Natural killer cell (primary cell): ENCODE measurements around the gene C8G. TPM values are rescaled to one million over a fixed set of nuclear protein-coding genes. Genes with fewer than 3 reads are reported as not detected.

Experiments used
- ATAC-seq, 3 donors: fragments of 150-1000 bp in 2 of 3; fragments of 200-7000 bp in 1 of 3; cut with Tn5 transposase; 1 replicate in 1 of 3; 2 replicates in 2 of 3; pipeline ENCODE4 v1.10.0; 2021; ENCODE audit warnings: mild to moderate bottlenecking in 2 of 3, moderate library complexity in 2 of 3
- DNase-seq, 2 donors: peaks; one replicate each; pipeline versions ENCODE4 v3.0.0 to v3.0.0-alpha.2; 2013 to 2021; ENCODE audit warnings: mixed read lengths in 1 of 2
- H3K27ac ChIP-seq: one replicate; pipeline ENCODE4 v1.5.1; 2013; ENCODE audit warnings: mild to moderate bottlenecking, low read length
- H3K27me3 ChIP-seq: one replicate; pipeline ENCODE4 v1.6.1; 2013; ENCODE audit warnings: low read length; ENCODE audit not compliant: control insufficient read depth, insufficient read depth
- H3K36me3 ChIP-seq: one replicate; pipeline ENCODE4 v1.6.1; 2013; ENCODE audit warnings: low read length; ENCODE audit not compliant: control insufficient read depth, insufficient read depth
- H3K4me1 ChIP-seq: one replicate; pipeline ENCODE4 v1.6.1; 2013; ENCODE audit warnings: low read length; ENCODE audit not compliant: control insufficient read depth, insufficient read depth
- H3K4me3 ChIP-seq: one replicate; pipeline ENCODE4 v1.5.1; 2013; ENCODE audit warnings: low read length
- H3K9me3 ChIP-seq: one replicate; pipeline ENCODE4 v1.6.1; 2013; ENCODE audit warnings: low read length; ENCODE audit not compliant: control insufficient read depth, insufficient read depth
- H3K27ac Mint-ChIP-seq, 2 donors: one replicate each; pipeline ENCODE4 v1.8.0; 2022; ENCODE audit warnings: mild to moderate bottlenecking in 2 of 2, mixed read lengths in 2 of 2, moderate library complexity in 1 of 2
- H3K27me3 Mint-ChIP-seq, 2 donors: one replicate each; pipeline ENCODE4 v1.8.0; 2022; ENCODE audit warnings: low read depth in 2 of 2, mixed read lengths in 2 of 2
- H3K36me3 Mint-ChIP-seq: one replicate; pipeline ENCODE4 v1.8.0; 2022; ENCODE audit warnings: mixed read lengths
- H3K4me1 Mint-ChIP-seq, 2 donors: one replicate each; pipeline ENCODE4 v1.8.0; 2022; ENCODE audit warnings: mixed read lengths in 2 of 2
- H3K4me3 Mint-ChIP-seq: one replicate; pipeline ENCODE4 v1.8.0; 2022; ENCODE audit warnings: mild to moderate bottlenecking, moderate library complexity, mixed read lengths
- H3K9me3 Mint-ChIP-seq, 2 donors: one replicate each; pipeline ENCODE4 v1.8.0; 2022; ENCODE audit warnings: mixed read lengths in 2 of 2
- WGBS: methylation state at CpG from one replicate; pipeline ENCODE4 v1.1.7; 2013; ENCODE audit warnings: missing lambda C conversion rate; ENCODE audit not compliant: insufficient coverage; 5-methylcytosine and 5-hydroxymethylcytosine counted together
- intact Hi-C: fragments of 100-400 bp; cut with micrococcal nuclease; formaldehyde crosslinking; loops from one replicate; pipeline ENCODE4 v1.14.2; 2022
- total RNA-seq, 4 donors: library from RNA; stranded (reverse); fragments of 120-200 nt in 1 of 4; gene quantifications; one replicate each; pipeline versions ENCODE4 v1.2.3 to v1.2.4, GENCODE V29; 2013 to 2022
- TF ChIP-seq, protein P1 (sequence below): fragments of 200-600 bp; IDR thresholded peaks from one replicate; pipeline ENCODE4 v1.8.0; 2022; ENCODE audit warnings: antibody characterized with exemption

The C8G gene
- total RNA-seq, 3 donors from 2014 or later (not counting 1 experiment from before 2014, with no cell fraction given), result 3.9 to 8.5 (median 7.3) TPM

DNA sequence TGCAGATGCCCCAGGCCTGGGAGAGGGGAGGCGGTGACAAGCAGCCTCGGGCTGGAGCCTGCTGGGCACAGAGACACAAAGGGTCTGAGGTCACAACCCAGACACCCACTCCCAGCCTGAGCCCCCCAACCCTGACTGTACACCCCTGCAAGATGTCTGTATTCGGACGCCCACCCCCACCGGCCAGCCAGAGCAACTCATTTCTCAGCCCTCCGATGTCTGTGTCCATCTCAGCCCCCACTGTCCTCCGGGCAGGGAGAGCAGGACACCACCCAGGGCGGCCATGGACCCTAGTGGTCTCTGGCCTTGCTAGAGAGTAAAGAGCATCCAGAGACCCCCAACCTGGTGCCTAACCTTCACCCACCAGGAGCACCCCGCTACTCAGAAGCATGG, 10.9 kb downstream of the C8G start:
- no peaks in the 10 kb centered on the region for H3K36me3 ChIP-seq
- no peak overlapping the region for H3K4me3 Mint-ChIP-seq
- H3K36me3 Mint-ChIP-seq, result no peaks in the 10 kb centered on the region
- peaks cover 4 to 57% of the 10 kb centered on the region in 2 donors for H3K4me1 Mint-ChIP-seq
- no peak overlapping the region for H3K27ac ChIP-seq
- peaks cover 4 to 5% of the 10 kb centered on the region in 2 donors for H3K9me3 Mint-ChIP-seq
- H3K4me3 ChIP-seq, result no peak overlapping the region
- no peak for DNase-seq
- H3K27me3 ChIP-seq, result no peaks in the 10 kb centered on the region
- H3K27me3 Mint-ChIP-seq, result no peaks in the 10 kb centered on the region
- intact Hi-C loops, result no loop called here
- WGBS, result 91% methylated on average over 9 of the region's 9 CpGs
- H3K27ac Mint-ChIP-seq, result no peak overlapping the region
- peaks cover 47% of the 10 kb centered on the region for H3K4me1 ChIP-seq
- TF ChIP-seq, protein P1, sequence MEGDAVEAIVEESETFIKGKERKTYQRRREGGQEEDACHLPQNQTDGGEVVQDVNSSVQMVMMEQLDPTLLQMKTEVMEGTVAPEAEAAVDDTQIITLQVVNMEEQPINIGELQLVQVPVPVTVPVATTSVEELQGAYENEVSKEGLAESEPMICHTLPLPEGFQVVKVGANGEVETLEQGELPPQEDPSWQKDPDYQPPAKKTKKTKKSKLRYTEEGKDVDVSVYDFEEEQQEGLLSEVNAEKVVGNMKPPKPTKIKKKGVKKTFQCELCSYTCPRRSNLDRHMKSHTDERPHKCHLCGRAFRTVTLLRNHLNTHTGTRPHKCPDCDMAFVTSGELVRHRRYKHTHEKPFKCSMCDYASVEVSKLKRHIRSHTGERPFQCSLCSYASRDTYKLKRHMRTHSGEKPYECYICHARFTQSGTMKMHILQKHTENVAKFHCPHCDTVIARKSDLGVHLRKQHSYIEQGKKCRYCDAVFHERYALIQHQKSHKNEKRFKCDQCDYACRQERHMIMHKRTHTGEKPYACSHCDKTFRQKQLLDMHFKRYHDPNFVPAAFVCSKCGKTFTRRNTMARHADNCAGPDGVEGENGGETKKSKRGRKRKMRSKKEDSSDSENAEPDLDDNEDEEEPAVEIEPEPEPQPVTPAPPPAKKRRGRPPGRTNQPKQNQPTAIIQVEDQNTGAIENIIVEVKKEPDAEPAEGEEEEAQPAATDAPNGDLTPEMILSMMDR, result no peak
- no peak for ATAC-seq
- H3K9me3 ChIP-seq, result no peaks in the 10 kb centered on the region

DNA sequence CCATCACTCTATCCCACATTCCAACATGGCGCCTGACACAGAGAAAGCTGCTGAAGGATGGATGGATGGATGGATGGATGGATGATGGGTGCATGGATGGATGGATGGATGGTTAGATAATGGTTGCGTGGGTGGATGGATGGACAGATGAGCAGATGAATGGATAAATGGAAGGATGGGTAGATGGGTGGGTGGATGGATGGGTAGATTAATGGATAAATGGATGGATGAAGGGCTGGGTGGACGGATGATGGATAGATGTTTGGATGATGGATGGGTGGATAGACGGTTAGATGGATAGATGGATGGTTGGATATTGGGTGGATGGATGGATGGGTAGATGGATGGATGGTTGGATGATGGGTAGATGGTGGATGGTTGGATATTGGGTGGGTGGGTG, 11.6 kb downstream of the C8G start:
- Mint-ChIP-seq H3K9me3 (peaks cover 4 to 5% of the 10 kb centered on the region in 2 donors), H3K4me1 (peaks cover 7 to 61% of the 10 kb centered on the region in 2 donors), H3K4me3 (no peak overlapping the region), H3K36me3 (no peaks in the 10 kb centered on the region), H3K27me3 (no peaks in the 10 kb centered on the region), H3K27ac (peak overlapping the region in 1 of 2 donors; percentile 72)
- no peaks in the 10 kb centered on the region for H3K27me3 ChIP-seq
- intact Hi-C loops, result no loop called here
- ATAC-seq (no peak), DNase-seq (no peak)
- H3K36me3 ChIP-seq, result no peaks in the 10 kb centered on the region
- H3K27ac ChIP-seq, result no peak overlapping the region
- H3K4me1 ChIP-seq, result peaks cover 47% of the 10 kb centered on the region
- no peak overlapping the region for H3K4me3 ChIP-seq
- WGBS, result 98% methylated on average over 4 of the region's 4 CpGs
- TF ChIP-seq, protein P1, result no peak
- H3K9me3 ChIP-seq, result no peaks in the 10 kb centered on the region

DNA sequence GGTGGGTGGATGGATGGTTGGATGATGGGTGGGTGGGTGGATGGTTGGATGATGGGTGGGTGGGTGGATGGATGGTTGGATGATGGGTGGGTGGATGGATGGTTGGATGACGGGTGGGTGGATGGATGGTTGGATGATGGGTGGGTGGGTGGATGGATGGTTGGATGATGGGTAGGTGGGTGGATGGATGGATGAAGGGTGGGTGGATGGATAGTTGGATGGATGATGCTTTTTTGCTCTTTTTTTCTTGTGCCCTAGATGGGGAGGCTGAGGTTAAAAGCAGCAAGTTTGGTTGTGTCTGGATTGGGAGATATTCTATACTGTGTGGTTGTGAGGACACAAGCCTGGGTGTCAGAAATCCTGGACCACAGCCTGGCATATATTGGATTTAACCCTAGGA, 12.4 kb downstream of the C8G start:
- Mint-ChIP-seq H3K9me3 (peaks cover 4 to 5% of the 10 kb centered on the region in 2 donors), H3K4me3 (peak overlapping the region; percentile 40), H3K4me1 (peaks cover 13 to 69% of the 10 kb centered on the region in 2 donors), H3K36me3 (no peaks in the 10 kb centered on the region), H3K27me3 (no peaks in the 10 kb centered on the region), H3K27ac (peak overlapping the region in 1 of 2 donors; percentile 85)
- H3K9me3 ChIP-seq, result no peaks in the 10 kb centered on the region
- 100% methylated on average over 1 of the region's 1 CpG for WGBS
- H3K4me1 ChIP-seq, result peaks cover 56% of the 10 kb centered on the region
- intact Hi-C loops, result no loop called here
- H3K27me3 ChIP-seq, result no peaks in the 10 kb centered on the region
- ATAC-seq (no peak), DNase-seq (no peak)
- TF ChIP-seq, protein P1, result no peak
- no peak overlapping the region for H3K4me3 ChIP-seq
- peak overlapping the region; percentile 4 for H3K27ac ChIP-seq
- no peaks in the 10 kb centered on the region for H3K36me3 ChIP-seq

DNA sequence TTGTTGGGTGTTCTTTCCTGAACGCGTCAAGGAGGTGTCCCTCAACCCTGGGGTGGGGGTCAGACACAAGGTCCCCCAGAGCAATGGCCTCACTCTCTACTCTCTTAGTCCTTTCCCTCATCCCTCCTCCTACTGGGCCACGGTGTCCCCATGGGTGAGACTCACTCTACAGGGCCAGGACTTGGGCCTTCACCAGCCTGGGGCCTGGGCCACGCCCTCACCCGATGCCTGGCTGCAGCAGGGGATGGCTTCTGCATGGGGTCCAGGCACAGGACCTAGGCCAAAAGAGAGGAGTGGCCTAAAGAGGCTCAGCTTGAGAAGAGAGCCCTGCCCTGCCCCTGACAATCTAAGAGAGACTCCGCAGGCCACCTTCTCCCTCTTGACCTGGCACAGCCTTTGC, 12.9 kb downstream of the C8G start:
- Histone ChIP-seq H3K4me1 (peaks cover 60% of the 10 kb centered on the region), H3K4me3 (no peak overlapping the region), H3K36me3 (no peaks in the 10 kb centered on the region), H3K9me3 (no peaks in the 10 kb centered on the region), H3K27me3 (no peaks in the 10 kb centered on the region), H3K27ac (peak overlapping the region; percentile 90)
- Mint-ChIP-seq H3K4me3 (no peak overlapping the region), H3K36me3 (no peaks in the 10 kb centered on the region), H3K27me3 (no peaks in the 10 kb centered on the region), H3K9me3 (peaks cover 4 to 5% of the 10 kb centered on the region in 2 donors), H3K27ac (peak overlapping the region; percentile 85 to 87), H3K4me1 (peaks cover 17 to 74% of the 10 kb centered on the region in 2 donors)
- ATAC-seq (no peak), DNase-seq (no peak)
- intact Hi-C loops, result no loop called here
- TF ChIP-seq, protein P1, result no peak
- 93% methylated on average over 6 of the region's 6 CpGs for WGBS
